Measurements from ENCODE around the gene DYNLRB2.

DNA sequence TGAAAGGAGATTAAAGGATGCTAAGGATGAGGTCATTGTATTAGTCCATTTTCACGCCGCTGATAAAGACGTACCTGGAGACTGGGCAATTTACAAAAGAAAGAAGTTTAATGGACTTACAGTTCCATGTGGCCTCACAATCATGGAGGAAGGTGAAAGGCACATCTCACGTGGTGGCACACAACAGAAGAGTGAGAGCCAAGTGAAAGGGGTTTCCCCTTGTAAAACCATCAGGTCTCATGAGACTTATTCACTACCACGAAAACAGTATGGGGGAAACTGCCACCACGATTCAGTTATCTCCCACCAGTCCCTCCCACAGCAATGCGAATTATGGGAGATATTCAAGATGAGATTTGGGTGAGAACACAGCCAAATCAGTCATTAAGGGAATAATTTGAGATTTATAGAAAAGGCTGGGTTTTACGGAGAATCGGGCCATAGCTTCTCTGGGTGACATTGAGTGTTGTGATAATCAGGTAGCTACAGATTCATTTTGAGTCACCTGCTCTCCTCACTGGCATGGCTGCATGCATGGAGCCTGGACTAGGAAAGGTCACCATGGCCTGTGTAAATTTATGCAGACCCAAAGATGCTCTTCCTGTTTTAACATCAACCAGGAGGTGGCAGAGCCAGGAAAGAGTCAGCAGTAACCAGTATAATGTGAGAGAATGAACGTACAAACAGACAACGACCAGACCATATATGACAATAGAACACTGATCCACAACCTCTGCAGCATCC, 40.5 kb upstream of the DYNLRB2 start:
- TF ChIP-seq EZH2phosphoT487 (conservative IDR thresholded peaks at IDR 0.05; ENCODE audit: low read length) = no peak
- no peak for TF ChIP-seq CTCF (IDR thresholded peaks at IDR 0.05; ENCODE audit: insufficient read depth, low read length, poor library complexity, severe bottlenecking)
